ENCODE data around the gene SCUBE1. TPM values are rescaled to one million over a fixed set of nuclear protein-coding genes. Genes with fewer than 3 reads are reported as not detected.

The SCUBE1 gene
- total RNA-seq, 1 experiment from 2014 or later = not detected

DNA sequence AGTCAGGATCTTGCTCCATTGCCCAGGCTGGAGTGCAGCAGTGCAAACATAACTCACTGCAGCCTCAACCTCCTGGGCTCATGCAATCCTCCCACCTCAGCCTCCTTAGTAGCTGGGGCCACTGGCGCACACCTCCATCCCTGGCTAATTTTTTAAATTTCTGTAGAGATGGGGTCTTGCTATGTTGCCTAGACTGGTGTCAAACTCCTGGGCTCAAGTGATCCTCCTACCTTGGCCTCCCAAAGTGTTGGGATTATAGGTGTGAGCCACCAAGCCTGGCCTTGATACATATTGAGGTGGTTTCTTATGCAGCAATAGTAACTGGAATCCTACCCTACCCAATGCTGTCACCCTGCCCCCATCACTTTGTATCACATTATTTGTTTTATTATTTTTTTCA lies 32.4 kb downstream of the SCUBE1 start:
- Histone ChIP-seq H3K27ac (ENCODE audit: low read length) (no peak overlapping the region), H3K4me3 (ENCODE audit: low read depth in 2 of 2, low read length in 2 of 2) (no peak overlapping the region), H3K36me3 (ENCODE audit: control insufficient read depth, insufficient read depth, low read length) (no peaks in the 10 kb centered on the region), H3K4me1 (ENCODE audit: control insufficient read depth, insufficient read depth, low read length) (no peaks in the 10 kb centered on the region), H3K27me3 (ENCODE audit: control insufficient read depth, insufficient read depth, low read length) (no peaks in the 10 kb centered on the region), H3K9me3 (ENCODE audit: control insufficient read depth, insufficient read depth, low read depth, low read length) (no peaks in the 10 kb centered on the region)
- in situ Hi-C loops (cut with HindIII; ENCODE audit: low pct_unique_long_range_greater_than_20kb, low sequenced_read_pairs) (no loop called here), intact Hi-C loops (cut with micrococcal nuclease; ENCODE audit: unreplicated experiment) (no loop called here)
- DNase-seq (ENCODE audit: low read depth, low spot score) (no peak), ATAC-seq (no peak)
- CTCF ChIA-PET = no interaction called here
- TF ChIP-seq, protein P1, sequence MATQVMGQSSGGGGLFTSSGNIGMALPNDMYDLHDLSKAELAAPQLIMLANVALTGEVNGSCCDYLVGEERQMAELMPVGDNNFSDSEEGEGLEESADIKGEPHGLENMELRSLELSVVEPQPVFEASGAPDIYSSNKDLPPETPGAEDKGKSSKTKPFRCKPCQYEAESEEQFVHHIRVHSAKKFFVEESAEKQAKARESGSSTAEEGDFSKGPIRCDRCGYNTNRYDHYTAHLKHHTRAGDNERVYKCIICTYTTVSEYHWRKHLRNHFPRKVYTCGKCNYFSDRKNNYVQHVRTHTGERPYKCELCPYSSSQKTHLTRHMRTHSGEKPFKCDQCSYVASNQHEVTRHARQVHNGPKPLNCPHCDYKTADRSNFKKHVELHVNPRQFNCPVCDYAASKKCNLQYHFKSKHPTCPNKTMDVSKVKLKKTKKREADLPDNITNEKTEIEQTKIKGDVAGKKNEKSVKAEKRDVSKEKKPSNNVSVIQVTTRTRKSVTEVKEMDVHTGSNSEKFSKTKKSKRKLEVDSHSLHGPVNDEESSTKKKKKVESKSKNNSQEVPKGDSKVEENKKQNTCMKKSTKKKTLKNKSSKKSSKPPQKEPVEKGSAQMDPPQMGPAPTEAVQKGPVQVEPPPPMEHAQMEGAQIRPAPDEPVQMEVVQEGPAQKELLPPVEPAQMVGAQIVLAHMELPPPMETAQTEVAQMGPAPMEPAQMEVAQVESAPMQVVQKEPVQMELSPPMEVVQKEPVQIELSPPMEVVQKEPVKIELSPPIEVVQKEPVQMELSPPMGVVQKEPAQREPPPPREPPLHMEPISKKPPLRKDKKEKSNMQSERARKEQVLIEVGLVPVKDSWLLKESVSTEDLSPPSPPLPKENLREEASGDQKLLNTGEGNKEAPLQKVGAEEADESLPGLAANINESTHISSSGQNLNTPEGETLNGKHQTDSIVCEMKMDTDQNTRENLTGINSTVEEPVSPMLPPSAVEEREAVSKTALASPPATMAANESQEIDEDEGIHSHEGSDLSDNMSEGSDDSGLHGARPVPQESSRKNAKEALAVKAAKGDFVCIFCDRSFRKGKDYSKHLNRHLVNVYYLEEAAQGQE (IDR thresholded peaks at IDR 0.05; ENCODE audit: insufficient read depth in 1 of 2, low read depth in 2 of 2, low read length in 1 of 2) = no peak
- TF ChIP-seq TCF7L2 (IDR thresholded peaks at IDR 0.05; ENCODE audit: low read depth, low read length) (no peak), SIN3A (IDR thresholded peaks at IDR 0.05; ENCODE audit: borderline replicate concordance, insufficient read depth, low read depth, low read length) (no peak), POLR2AphosphoS5 (IDR thresholded peaks at IDR 0.05; ENCODE audit: low read depth, low read length) (no peak)
- TF ChIP-seq, protein P2, sequence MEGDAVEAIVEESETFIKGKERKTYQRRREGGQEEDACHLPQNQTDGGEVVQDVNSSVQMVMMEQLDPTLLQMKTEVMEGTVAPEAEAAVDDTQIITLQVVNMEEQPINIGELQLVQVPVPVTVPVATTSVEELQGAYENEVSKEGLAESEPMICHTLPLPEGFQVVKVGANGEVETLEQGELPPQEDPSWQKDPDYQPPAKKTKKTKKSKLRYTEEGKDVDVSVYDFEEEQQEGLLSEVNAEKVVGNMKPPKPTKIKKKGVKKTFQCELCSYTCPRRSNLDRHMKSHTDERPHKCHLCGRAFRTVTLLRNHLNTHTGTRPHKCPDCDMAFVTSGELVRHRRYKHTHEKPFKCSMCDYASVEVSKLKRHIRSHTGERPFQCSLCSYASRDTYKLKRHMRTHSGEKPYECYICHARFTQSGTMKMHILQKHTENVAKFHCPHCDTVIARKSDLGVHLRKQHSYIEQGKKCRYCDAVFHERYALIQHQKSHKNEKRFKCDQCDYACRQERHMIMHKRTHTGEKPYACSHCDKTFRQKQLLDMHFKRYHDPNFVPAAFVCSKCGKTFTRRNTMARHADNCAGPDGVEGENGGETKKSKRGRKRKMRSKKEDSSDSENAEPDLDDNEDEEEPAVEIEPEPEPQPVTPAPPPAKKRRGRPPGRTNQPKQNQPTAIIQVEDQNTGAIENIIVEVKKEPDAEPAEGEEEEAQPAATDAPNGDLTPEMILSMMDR (IDR thresholded peaks at IDR 0.05) = no peak
- POLR2A ChIA-PET = no interaction called here
- BruUV-seq (replicated peaks) = no TSS peak

DNA sequence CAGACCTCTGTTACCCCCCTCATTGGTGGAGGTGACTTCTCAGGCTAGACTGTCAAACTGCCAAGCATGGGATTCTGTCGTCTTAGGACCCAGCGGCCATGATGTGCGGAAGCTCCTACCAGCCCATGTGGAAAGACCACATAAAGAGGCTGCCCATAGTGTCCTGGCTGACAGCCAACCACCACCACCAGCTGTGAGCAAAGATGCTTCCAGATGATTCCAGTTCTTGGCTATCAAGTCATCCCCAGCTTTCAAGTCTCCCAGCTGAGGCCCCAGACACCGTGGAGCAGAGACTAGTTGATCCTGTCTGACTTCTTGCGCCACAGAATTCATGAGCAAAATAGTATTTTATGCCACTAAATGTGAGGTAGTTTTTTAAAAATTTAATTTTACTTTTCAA lies 32.9 kb downstream of the SCUBE1 start:
- TF ChIP-seq, protein P1 (IDR thresholded peaks at IDR 0.05; ENCODE audit: insufficient read depth in 1 of 2, low read depth in 2 of 2, low read length in 1 of 2) = no peak
- TF ChIP-seq, protein P2 (IDR thresholded peaks at IDR 0.05) = no peak
- TF ChIP-seq SIN3A (IDR thresholded peaks at IDR 0.05; ENCODE audit: borderline replicate concordance, insufficient read depth, low read depth, low read length) = no peak
- no peak for TF ChIP-seq TCF7L2 (IDR thresholded peaks at IDR 0.05; ENCODE audit: low read depth, low read length)
- TF ChIP-seq POLR2AphosphoS5 (IDR thresholded peaks at IDR 0.05; ENCODE audit: low read depth, low read length) = no peak
- no peaks in the 10 kb centered on the region for H3K9me3 ChIP-seq (ENCODE audit: control insufficient read depth, insufficient read depth, low read depth, low read length)
- POLR2A ChIA-PET = no interaction called here
- H3K36me3 ChIP-seq (ENCODE audit: control insufficient read depth, insufficient read depth, low read length) = no peaks in the 10 kb centered on the region
- H3K27ac ChIP-seq (ENCODE audit: low read length) = no peak overlapping the region
- DNase-seq (ENCODE audit: low read depth, low spot score) (no peak), ATAC-seq (no peak)
- in situ Hi-C loops (cut with HindIII; ENCODE audit: low pct_unique_long_range_greater_than_20kb, low sequenced_read_pairs) = no loop called here
- no peaks in the 10 kb centered on the region for H3K27me3 ChIP-seq (ENCODE audit: control insufficient read depth, insufficient read depth, low read length)
- intact Hi-C loops (cut with micrococcal nuclease; ENCODE audit: unreplicated experiment) = no loop called here
- no peaks in the 10 kb centered on the region for H3K4me1 ChIP-seq (ENCODE audit: control insufficient read depth, insufficient read depth, low read length)
- no peak overlapping the region for H3K4me3 ChIP-seq (ENCODE audit: low read depth in 2 of 2, low read length in 2 of 2)
- BruUV-seq (replicated peaks) = no TSS peak
- CTCF ChIA-PET = no interaction called here
